D341Med (cell line): Measurements from ENCODE around the gene MGAT5.
"Not testable (repeated sequence)": the region's sequence is repeated elsewhere in the genome, so short reads cannot be mapped to it uniquely, and the experiment has no call there.

Experiments used
- DNase-seq: peaks from one replicate; pipeline ENCODE4 v3.0.0; 2012; ENCODE audit warnings: low spot score

Gene MGAT5

DNA sequence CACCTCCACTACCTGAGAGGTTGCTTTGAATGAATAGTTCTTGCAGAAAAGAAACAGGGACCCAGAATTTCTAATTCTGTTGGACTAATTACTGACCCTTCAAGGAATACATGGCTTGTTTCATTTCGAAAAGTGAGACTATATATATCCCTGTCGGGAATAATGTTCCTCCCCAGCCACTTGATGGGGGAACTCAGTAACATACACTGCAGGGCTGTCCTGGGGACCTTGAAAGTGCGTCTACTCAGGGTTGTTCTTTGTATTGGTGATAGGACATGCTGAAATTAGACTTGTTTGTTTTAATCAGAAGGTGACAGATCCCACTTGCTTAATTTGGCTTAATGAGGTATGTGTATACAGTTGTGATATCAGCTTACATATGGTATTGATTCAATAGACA, 25.5 kb downstream of the MGAT5 start:
- no peak for DNase-seq

DNA sequence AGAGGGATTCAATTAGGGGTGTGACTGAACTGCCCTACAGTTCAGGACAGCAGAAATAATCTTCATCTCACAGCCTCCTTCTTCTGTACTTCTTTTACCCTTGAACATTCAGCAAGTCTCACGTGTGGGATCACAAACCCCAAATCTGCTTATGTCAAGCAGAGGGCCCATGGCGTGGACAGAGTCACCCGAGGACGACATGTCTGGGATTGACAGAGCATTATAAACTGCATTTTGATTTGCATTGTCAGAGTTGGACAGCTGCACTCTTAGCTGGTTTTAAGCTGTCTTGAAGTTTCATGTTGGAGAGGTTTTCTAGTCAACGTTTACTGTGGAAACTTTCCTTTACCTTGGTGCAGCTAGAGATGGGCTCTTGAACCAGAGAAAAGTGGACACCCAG, 26.4 kb downstream of the MGAT5 start:
- DNase-seq: no peak

GRCh38 chr2:134280726-134281125, 26.9 kb downstream of the MGAT5 start:
- DNase-seq: no peak

DNA sequence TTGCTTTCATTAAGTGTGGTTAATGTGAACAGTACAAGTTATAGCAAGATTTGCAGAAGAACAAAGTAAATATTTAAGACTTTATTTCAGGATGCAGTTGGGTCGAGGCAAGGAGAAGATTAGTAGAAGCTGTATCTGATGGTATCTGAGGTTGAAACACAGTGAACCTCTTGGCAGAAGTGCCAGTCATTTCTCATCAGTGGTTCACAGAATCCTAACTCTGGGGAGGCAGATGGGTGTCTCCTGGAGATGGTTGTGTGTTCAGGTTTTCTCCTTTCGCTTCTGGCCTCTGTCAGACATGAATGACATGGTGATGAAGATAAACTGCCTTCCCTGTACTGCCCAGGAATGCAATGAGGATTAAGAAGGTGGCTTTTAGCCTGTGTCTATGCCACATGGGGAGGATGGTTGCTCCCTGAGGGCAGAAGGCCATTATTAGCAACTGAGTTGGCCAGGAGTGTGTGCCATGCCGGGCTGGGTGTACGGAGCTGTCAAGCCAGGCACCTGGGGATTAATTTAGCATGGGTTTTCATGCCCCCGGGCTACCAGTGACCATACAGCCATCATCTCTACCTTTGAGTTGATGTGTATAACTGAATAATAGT, 28.0 kb downstream of the MGAT5 start:
- DNase-seq: no peak

DNA sequence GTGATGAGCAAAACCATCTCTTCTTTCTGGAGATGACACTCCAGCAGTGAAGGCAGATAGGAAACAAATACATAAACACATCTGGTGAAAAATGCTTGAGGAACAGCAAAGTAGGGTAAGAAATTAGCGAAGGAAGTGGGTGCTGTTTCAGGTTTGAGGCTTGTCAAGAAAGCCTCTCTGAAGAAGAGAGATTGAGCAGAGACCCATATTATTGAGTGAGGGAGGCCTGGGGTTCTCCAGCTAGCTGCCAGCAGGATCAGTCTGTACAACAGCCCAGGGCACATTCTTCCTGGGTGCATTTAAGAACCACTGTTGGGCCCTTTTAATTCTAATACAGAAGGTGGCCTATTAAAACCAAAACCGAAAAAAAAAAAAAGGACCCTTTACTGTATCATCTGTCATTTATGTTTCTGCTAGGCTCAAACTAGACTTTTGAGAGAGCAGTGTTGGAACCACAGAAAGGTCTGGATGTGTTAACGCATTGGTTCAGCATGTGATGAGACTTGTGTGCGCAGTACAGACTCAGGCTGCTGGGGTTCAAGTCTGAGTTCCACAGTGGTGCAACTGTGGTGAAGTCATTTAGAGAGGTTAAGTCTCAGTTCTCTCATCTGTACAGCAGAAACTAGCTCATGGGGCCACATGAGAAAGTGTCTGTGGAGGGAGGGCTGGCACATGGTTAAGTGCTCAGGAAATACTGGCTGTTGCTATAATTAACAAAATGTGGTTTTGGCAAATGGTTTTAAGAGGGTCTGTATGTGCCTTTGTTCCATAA, 28.9 kb downstream of the MGAT5 start:
- DNase-seq: no peak

GRCh38 chr2:134283661-134284060, 29.8 kb downstream of the MGAT5 start:
- no peak for DNase-seq

- DNase-seq: no peak
These were observed 30.3 kb downstream of the MGAT5 start for GRCh38 chr2:134284119-134284670.

DNA sequence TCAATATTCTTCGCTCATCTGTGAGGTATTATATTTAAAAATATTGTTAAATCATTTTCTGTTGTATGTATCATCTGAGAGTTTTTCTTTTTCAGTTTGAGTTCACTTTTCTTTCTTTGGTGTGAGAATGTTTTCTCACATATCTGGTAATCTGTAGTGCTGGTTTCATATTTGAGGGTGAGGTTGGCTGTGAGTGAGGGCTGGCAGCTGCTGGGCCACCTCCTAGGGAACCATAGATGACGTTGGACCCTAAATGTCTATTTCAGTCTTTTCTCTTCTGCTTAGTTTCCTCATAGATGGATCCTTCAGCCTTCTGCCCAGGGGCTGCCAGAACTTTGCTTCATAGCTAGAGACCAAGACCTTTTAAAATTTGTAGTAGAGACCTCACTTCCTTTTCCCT, 33.5 kb downstream of the MGAT5 start:
- no peak for DNase-seq

GRCh38 chr2:134288814-134289213, 34.9 kb downstream of the MGAT5 start:
- DNase-seq: no peak

GRCh38 chr2:134289225-134289624, 35.4 kb downstream of the MGAT5 start:
- DNase-seq: no peak

- DNase-seq: no peak
These were observed 36.5 kb downstream of the MGAT5 start for GRCh38 chr2:134290358-134290757.

DNA sequence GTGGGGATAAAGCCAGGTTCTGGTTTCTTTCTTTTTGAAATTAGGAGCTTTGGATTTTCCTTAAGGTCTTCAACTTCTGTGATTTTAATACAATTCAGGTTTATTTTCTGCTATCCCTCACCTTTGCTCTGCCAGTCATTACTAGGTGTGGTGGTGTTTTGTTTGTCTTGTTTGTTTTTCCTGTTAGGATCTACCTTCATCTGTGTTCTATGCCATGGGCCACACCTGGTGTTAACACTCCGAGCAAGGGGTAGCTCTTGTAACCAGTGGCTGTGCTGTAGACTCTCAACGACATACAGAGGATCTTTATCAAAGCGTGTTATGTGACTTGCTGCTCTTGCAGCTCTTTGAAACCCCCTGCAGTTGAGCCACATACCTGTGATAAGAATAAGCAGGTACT, 38.6 kb downstream of the MGAT5 start:
- DNase-seq: no peak

- DNase-seq: no peak
These were observed 40.1 kb downstream of the MGAT5 start for GRCh38 chr2:134293719-134294537.

DNA sequence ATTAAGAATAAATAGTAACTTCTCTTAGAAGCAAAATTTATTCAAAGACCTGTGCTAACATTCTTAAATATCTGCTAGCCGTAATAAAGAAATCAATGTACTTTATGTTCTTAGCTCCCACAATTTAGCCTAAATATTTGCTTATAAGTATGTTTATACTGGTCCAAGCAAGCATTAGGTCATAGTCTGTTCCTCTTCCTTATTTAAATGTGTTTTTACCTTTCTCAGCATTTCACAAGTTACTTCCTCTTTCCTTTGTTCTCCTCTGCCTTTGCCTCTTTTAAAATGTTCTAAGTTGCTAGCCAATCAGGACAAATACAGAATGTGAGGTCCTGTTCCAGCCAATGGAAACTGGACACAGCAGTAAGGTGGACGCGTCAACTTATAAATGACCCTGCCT, 40.7 kb downstream of the MGAT5 start:
- DNase-seq: not testable (repeated sequence)

DNA sequence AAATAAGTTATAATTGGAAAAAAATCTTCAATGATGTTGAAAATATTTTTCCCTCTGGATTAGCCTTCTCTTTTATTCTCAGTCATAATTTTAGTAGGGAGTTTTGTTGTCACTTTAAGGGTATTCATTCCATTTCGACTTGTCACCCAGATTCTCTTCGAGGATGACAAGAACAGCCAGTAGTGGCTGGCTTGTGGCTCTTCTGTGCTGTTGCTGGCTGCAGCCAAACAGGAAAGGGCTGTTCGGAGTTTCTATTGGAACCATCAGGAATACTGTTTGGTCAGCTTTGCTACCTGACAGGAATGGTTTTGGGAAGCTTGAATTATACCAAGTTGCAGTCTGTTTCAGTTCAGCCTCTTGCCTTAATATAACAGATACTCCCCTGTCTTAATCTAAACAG, 41.6 kb downstream of the MGAT5 start:
- no peak for DNase-seq

- no peak for DNase-seq
These were observed 42.4 kb downstream of the MGAT5 start for GRCh38 chr2:134296301-134296700.

GRCh38 chr2:134299334-134299733, 45.5 kb downstream of the MGAT5 start:
- DNase-seq: no peak

GRCh38 chr2:134300585-134300984, 46.7 kb downstream of the MGAT5 start:
- no peak for DNase-seq

DNA sequence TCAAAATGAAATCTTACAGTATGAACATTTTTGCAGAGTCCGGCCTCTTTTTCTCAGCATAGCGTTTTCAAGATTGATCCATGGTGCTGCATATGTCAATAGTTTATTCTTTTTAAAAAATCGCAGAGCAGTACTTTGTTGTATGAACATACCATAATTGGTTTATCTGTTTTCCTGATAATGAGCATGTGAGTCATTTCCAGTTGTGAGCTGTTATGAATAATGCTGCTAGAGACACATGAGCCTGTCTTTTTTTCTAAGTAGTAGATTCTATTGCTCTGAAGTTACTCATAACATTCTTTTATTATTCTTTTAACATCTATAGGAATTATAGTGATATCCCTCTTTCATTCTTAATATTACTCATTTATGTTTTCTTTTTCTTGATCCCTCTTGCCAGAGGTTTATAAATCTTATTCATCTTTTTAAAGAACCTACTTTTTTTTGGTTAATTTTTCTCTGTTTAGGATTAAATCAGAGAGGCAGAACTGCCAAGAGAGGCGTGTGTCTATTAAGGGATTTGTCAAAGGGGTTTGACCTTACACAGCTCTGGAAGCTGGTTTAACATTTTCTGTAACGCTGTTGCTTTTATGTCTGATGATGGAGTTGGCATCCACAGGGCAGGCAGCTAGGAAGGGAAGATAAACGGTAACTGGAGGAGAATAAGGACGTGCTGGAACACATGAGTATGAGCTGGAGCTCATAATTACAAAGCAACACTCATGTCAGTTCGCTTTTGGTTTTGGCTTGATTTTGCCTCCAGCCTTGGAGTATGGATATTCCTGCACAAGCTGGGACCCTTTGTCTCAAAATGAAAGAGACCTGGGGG, 47.4 kb downstream of the MGAT5 start:
- no peak for DNase-seq

DNA sequence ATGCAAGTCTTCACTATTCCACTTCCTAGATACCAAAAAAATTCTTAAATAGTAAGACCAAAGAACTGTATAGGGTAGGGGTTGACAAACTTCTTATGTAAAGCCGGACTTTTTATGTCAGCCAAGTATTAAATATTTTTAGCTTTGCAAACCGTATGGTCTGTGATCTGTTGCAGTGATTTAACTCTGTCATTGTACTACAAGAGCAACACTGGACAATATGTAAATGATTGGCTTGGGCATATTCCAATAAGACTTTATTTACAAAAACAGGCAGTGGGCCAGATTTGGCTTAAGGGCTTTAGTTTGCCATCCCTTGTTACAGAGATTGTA, 48.0 kb downstream of the MGAT5 start:
- DNase-seq: no peak

DNA sequence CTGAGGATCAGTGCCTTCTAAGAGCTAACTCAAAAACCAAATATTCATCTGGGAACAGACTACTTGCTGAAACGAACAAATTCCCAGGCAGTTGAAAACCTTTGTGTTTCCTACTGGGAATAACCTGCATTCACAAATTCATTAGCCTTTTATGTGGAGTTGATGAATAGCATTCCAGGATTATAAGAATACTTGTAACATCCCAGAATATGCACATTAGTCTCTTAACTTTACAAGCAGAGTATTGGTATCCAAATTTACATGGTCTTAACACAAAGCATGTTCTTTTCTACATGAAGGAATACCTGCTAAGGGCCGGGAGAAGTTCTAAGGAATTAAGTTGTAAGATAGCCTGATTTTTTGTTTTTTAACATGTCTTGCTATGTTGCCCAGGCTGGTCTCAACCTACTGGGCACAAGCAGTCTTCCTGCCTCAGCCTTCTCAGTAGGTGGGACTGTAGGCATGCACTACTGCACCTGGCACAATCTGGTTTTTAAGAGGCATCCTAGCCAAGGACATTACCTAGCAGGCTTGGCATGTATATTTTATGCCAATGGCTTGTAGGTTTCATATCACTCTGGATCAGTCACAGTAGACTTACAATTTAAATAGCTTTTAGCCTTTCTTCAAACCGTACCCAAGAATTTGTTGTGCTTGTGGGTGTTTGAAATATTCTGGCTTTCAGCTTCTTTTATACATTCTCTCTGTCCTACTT, 50.7 kb downstream of the MGAT5 start:
- DNase-seq: no peak
